Glutamatergic neuron (in vitro differentiated cells): ENCODE results near the gene LSM5. TPM values are rescaled to one million over a fixed set of nuclear protein-coding genes. Genes with fewer than 3 reads are reported as not detected.

Source experiments
- DNase-seq: peaks from one replicate; pipeline ENCODE4 v3.0.0; 2022
- H3K27ac Mint-ChIP-seq: one replicate; pipeline ENCODE4 v1.8.0; 2020; ENCODE audit warnings: mild to moderate bottlenecking, mixed read lengths, inconsistent platforms; ENCODE audit not compliant: unreplicated experiment
- H3K27me3 Mint-ChIP-seq: one replicate; pipeline ENCODE4 v1.8.0; 2020; ENCODE audit warnings: mild to moderate bottlenecking, moderate library complexity, mixed read lengths, inconsistent platforms; ENCODE audit not compliant: unreplicated experiment
- H3K36me3 Mint-ChIP-seq: one replicate; pipeline ENCODE4 v1.8.0; 2020; ENCODE audit warnings: mild to moderate bottlenecking, mixed read lengths, inconsistent platforms; ENCODE audit not compliant: unreplicated experiment
- H3K4me1 Mint-ChIP-seq: one replicate; pipeline ENCODE4 v1.8.0; 2020; ENCODE audit warnings: mild to moderate bottlenecking, low read depth, mixed read lengths, inconsistent platforms; ENCODE audit not compliant: unreplicated experiment
- H3K4me3 Mint-ChIP-seq: one replicate; pipeline ENCODE4 v1.8.0; 2020; ENCODE audit warnings: mild to moderate bottlenecking, mixed read lengths, inconsistent platforms; ENCODE audit not compliant: unreplicated experiment
- H3K9me3 Mint-ChIP-seq: one replicate; pipeline ENCODE4 v1.8.0; 2020; ENCODE audit warnings: mild to moderate bottlenecking, moderate library complexity, mixed read lengths, inconsistent platforms; ENCODE audit not compliant: unreplicated experiment
- CTCF ChIP-seq: fragments of 200-600 bp; sonication (generic); IDR thresholded peaks from one replicate; pipeline ENCODE4 v1.5.0; 2021; ENCODE audit not compliant: partially characterized antibody, unreplicated experiment
- total RNA-seq: library from RNA; stranded (reverse); fragmentation: NEBNext Ultra II Directional; extraction: Animal tissue kit (Norgen Biotek cat#: 25700); gene quantifications from one replicate; pipeline ENCODE4 v1.2.1, GENCODE V29; 2021; ENCODE audit not compliant: unreplicated experiment

Gene LSM5
- total RNA-seq, 1 donor from 2014 or later, result 46.6 TPM

DNA sequence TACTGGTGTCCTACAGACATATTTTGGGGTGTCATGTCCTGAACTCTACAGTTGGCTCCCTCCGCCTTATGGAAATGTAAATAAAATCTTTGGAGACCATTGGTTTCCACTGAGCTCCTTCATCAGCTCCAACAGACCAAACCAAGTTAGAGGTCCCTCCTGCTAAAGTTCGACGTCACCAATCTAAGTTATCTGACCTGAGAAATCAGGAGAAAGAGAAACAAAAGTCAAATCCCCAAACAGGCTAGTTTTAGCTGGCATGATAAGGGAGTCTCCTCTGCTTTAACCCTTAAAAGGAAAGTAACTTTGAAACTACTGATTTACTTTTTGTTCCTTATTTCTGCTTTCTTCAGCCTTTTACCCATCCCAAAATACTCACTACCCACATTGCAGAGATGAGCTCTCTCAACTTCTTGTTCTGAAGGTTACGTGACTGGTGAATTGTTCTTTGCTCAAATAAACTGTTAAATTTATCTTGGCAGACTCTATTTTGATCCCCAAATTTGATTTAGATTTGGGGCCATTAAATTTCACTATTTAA lies 45.1 kb upstream of the LSM5 start:
- Mint-ChIP-seq H3K4me1 (peaks cover 3% of the 10 kb centered on the region), H3K4me3 (no peak overlapping the region), H3K27ac (no peak overlapping the region), H3K9me3 (no peaks in the 10 kb centered on the region), H3K27me3 (peaks cover 2% of the 10 kb centered on the region), H3K36me3 (no peaks in the 10 kb centered on the region)
- no peak for DNase-seq
- no peak for TF ChIP-seq CTCF

DNA sequence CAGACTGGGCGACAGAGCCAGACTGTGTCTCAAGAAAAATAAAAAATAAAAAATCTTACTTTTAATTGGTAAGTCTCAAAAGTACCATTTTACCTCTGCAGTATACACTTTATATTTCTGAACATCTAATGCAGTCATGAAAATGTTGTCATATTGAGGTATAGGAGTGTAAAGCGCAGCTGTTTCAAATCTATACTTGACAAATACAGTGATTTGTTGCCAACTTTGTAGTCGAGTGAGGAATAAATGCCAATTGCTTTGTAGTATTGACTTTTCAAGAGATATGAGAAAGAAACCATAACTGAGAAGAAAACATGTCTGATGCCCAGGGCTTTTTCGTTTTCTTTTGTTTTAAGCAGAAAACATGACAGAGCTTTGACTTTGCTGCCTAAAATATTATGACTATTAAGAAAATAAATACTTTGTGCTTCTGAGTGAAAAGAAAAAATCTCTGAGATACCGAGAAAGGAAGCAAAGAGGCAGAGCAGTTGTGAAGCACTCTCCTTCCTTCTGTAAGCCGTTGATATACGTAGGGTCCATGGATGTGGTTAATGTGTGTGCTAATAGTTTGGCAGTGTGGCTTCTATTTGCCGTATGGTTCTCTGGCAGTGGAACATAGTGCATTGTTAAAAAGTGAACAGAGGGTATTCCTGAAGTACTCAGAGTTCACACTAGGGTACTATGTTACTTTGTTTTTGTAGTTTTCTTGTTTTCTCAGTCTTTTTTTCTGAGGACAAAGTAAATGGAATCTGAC lies 43.3 kb upstream of the LSM5 start:
- no peak for DNase-seq
- peaks cover 2% of the 10 kb centered on the region for H3K27me3 Mint-ChIP-seq
- H3K27ac Mint-ChIP-seq, result peak overlapping the region; percentile 43
- no peak overlapping the region for H3K4me3 Mint-ChIP-seq
- H3K36me3 Mint-ChIP-seq, result no peaks in the 10 kb centered on the region
- no peak for TF ChIP-seq CTCF
- H3K9me3 Mint-ChIP-seq, result no peaks in the 10 kb centered on the region
- H3K4me1 Mint-ChIP-seq, result peaks cover 3% of the 10 kb centered on the region

DNA sequence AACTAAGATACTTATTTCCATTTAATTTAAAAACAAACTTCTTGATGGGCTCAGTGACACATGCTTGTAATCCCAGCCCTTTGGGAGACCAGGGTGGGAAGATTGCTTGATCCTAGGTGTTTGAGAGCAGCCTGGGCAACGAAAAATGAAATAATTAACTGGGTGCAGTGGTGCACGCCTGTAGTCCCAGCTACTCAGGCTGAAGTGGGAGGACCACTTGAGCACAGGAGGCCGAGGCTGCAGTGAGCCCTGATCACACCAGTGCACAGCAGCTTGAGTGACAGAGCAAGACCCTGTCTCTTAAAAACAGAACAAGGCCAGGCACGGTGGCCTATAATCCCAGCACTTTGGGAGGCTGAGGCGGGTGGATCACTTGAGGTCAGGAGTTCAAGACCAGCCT lies 42.5 kb upstream of the LSM5 start:
- Mint-ChIP-seq H3K4me3 (no peak overlapping the region), H3K9me3 (no peaks in the 10 kb centered on the region), H3K27me3 (peaks cover 2% of the 10 kb centered on the region), H3K27ac (no peak overlapping the region), H3K4me1 (peaks cover 3% of the 10 kb centered on the region), H3K36me3 (no peaks in the 10 kb centered on the region)
- no peak for TF ChIP-seq CTCF
- no peak for DNase-seq

- no peaks in the 10 kb centered on the region for H3K36me3 Mint-ChIP-seq
- H3K4me1 Mint-ChIP-seq, result peaks cover 3% of the 10 kb centered on the region
- H3K9me3 Mint-ChIP-seq, result no peaks in the 10 kb centered on the region
- peaks cover 2% of the 10 kb centered on the region for H3K27me3 Mint-ChIP-seq
- no peak for DNase-seq
- no peak for TF ChIP-seq CTCF
- no peak overlapping the region for H3K4me3 Mint-ChIP-seq
- H3K27ac Mint-ChIP-seq, result no peak overlapping the region
Observed at GRCh38 chr7:32532086-32532485, 41.9 kb upstream of the LSM5 start.

GRCh38 chr7:32531402-32531801 lies 41.2 kb upstream of the LSM5 start:
- Mint-ChIP-seq H3K36me3 (no peaks in the 10 kb centered on the region), H3K9me3 (no peaks in the 10 kb centered on the region), H3K4me3 (no peak overlapping the region), H3K4me1 (peaks cover 4% of the 10 kb centered on the region), H3K27me3 (peaks cover 2% of the 10 kb centered on the region), H3K27ac (no peak overlapping the region)
- no peak for DNase-seq
- TF ChIP-seq CTCF, result no peak
